HCT116 (cell line): Measurements from ENCODE around the gene SERPINB6. TPM values are rescaled to one million over a fixed set of nuclear protein-coding genes. Genes with fewer than 3 reads are reported as not detected.

Source experiments
- ATAC-seq: fragments of 200-7000 bp; cut with Tn5 transposase; 2 replicates; pipeline ENCODE4 v1.9.1; 2020; ENCODE audit warnings: mild to moderate bottlenecking, moderate library complexity
- BruUV-seq: library from RNA; stranded (reverse); fragments of 400-500 nt; replicated peaks from 2 replicates; lab custom pipeline; 2021; lab: Mats Ljungman, UMichigan
- CTCF ChIA-PET: fragments of 300-600 bp; sonication (Branson Sonifier 250); formaldehyde crosslinking; loops from one replicate; lab custom pipeline; 2021; ENCODE audit warnings: antibody characterized with exemption; lab: Charles Lee
- POLR2A ChIA-PET: fragments of 300-600, 350-600 bp; sonication (Branson Sonifier 250); formaldehyde crosslinking; loops from one replicate; lab custom pipeline; 2021; ENCODE audit warnings: antibody characterized with exemption; lab: Charles Lee
- RAD21 ChIA-PET, 2 experiments: fragments of 300-600 bp; sonication (Branson Sonifier 250); formaldehyde crosslinking; loops; one replicate each; lab custom pipeline; 2023; ENCODE audit warnings: low total read pairs in 2 of 2; ENCODE audit not compliant: uncharacterized antibody in 2 of 2, unreplicated experiment in 2 of 2, low non-redundant PET in 1 of 2; lab: Charles Lee
- DNase-seq: peaks from one replicate; pipeline ENCODE4 v3.0.0-alpha.2; 2010; ENCODE audit warnings: low read depth, low spot score
- H2AFZ ChIP-seq: fragments of 200-600 bp; shearing (Covaris generic), sonication (generic); 2 replicates; pipeline ENCODE4 v1.6.1; 2017; ENCODE audit warnings: low read depth, mixed run types, mixed read lengths, antibody characterized with exemption, low read length; ENCODE audit not compliant: poor library complexity, severe bottlenecking
- H3K27ac ChIP-seq: 2 replicates; pipeline ENCODE4 v1.5.1; 2012; ENCODE audit warnings: low read depth, low read length
- H3K27me3 ChIP-seq: fragments of 200-600 bp; sonication (generic); 2 replicates; pipeline ENCODE4 v1.6.1; 2016; ENCODE audit warnings: mixed run types, low read length, mixed read lengths; ENCODE audit not compliant: insufficient read depth
- H3K36me3 ChIP-seq, 2 experiments: fragments of 200-500 bp in 1 of 2; fragments of 200-600 bp in 1 of 2; sonication (Bioruptor generic) in 1 of 2; sonication (generic) in 1 of 2; 2 replicates each; pipeline versions ENCODE4 v1.5.1 to v1.6.1; 2014 to 2016; ENCODE audit warnings: low read length in 2 of 2, inconsistent platforms in 1 of 2, mixed read lengths in 1 of 2, mixed run types in 1 of 2; ENCODE audit not compliant: insufficient read depth in 2 of 2, control insufficient read depth in 1 of 2
- H3K4me1 ChIP-seq, 2 experiments: fragments of 200-600 bp in 1 of 2; sonication (generic) in 1 of 2; 2 replicates each; pipeline versions ENCODE4 v1.5.1 to v1.6.1; 2012 to 2017; ENCODE audit warnings: low read length in 2 of 2, inconsistent platforms in 1 of 2, mild to moderate bottlenecking in 1 of 2, mixed read lengths in 1 of 2, mixed run types in 1 of 2, moderate library complexity in 1 of 2; ENCODE audit not compliant: insufficient read depth in 2 of 2, control insufficient read depth in 1 of 2
- H3K4me2 ChIP-seq: fragments of 200-600 bp; sonication (generic); 2 replicates; pipeline ENCODE4 v1.6.1; 2017; ENCODE audit warnings: mixed run types, low read length, mixed read lengths
- H3K4me3 ChIP-seq, 2 experiments: fragments of 200-600 bp in 1 of 2; sonication (generic) in 1 of 2; replicated peaks in 1 of 2; 2 replicates each; pipeline ENCODE4 v1.5.1; 2011 to 2016; ENCODE audit warnings: low read length in 2 of 2, control low read depth in 1 of 2, low read depth in 1 of 2, mild to moderate bottlenecking in 1 of 2, mixed read lengths in 1 of 2, mixed run types in 1 of 2
- H3K79me2 ChIP-seq: fragments of 200-600 bp; sonication (generic); 2 replicates; pipeline ENCODE4 v1.6.1; 2017; ENCODE audit warnings: mild to moderate bottlenecking, mixed run types, low read length, moderate library complexity, mixed read lengths; ENCODE audit not compliant: insufficient read depth
- H3K9ac ChIP-seq: fragments of 200-600 bp; sonication (generic); 2 replicates; pipeline ENCODE4 v1.6.1; 2016; ENCODE audit warnings: low read length, mixed read lengths
- H3K9me2 ChIP-seq: fragments of 200-600 bp; sonication (generic), shearing (Covaris generic); 2 replicates; pipeline ENCODE4 v1.6.1; 2017; ENCODE audit warnings: mixed run types, mild to moderate bottlenecking, moderate library complexity; ENCODE audit not compliant: insufficient read depth
- H3K9me3 ChIP-seq, 2 experiments: fragments of 200-500 bp in 1 of 2; fragments of 200-600 bp in 1 of 2; sonication (Bioruptor generic) in 1 of 2; sonication (generic) in 1 of 2; 2 replicates each; pipeline ENCODE4 v1.6.1; 2014 to 2017; ENCODE audit warnings: low read length in 2 of 2, mixed read lengths in 2 of 2, inconsistent platforms in 1 of 2, low read depth in 1 of 2, mild to moderate bottlenecking in 1 of 2, mixed run types in 1 of 2, moderate library complexity in 1 of 2; ENCODE audit not compliant: control insufficient read depth in 1 of 2, insufficient read depth in 1 of 2
- H4K20me1 ChIP-seq: fragments of 200-600 bp; sonication (generic), shearing (Covaris generic); 2 replicates; pipeline ENCODE4 v1.6.1; 2017; ENCODE audit warnings: mixed run types, mild to moderate bottlenecking, moderate library complexity; ENCODE audit not compliant: insufficient read depth
- ATF3 ChIP-seq: IDR thresholded peaks from 2 replicates; pipeline ENCODE4 v1.6.1; 2012
- CBX3 ChIP-seq: IDR thresholded peaks from 2 replicates; pipeline ENCODE4 v1.6.1; 2012; ENCODE audit warnings: low read depth
- CEBPB ChIP-seq: IDR thresholded peaks from 2 replicates; pipeline ENCODE4 v1.6.1; 2012; ENCODE audit warnings: low read depth
- CTCF ChIP-seq, 3 experiments: fragments of 200-600 bp in 1 of 3; sonication (generic) in 1 of 3; IDR thresholded peaks in 2 of 3; conservative IDR thresholded peaks in 1 of 3; 2 replicates each; pipeline ENCODE4 v1.5.1; 2012 to 2017; ENCODE audit warnings: low read depth in 2 of 3, low read length in 2 of 3, antibody characterized with exemption in 1 of 3, borderline replicate concordance in 1 of 3, control low read depth in 1 of 3, mild to moderate bottlenecking in 1 of 3, mixed read lengths in 1 of 3, mixed run types in 1 of 3, moderate library complexity in 1 of 3; ENCODE audit not compliant: insufficient read depth in 1 of 3
- EGR1 ChIP-seq: IDR thresholded peaks from 2 replicates; pipeline ENCODE4 v1.6.1; 2012; ENCODE audit warnings: low read depth
- ELF1 ChIP-seq: IDR thresholded peaks from 2 replicates; pipeline ENCODE4 v1.6.1; 2012; ENCODE audit warnings: low read depth, borderline replicate concordance
- EZH2 ChIP-seq: fragments of 200-600 bp; sonication (generic); IDR thresholded peaks from 2 replicates; pipeline ENCODE4 v1.6.1; 2017; ENCODE audit warnings: antibody characterized with exemption, mixed run types
- EZH2phosphoT487 ChIP-seq: fragments of 200-600 bp; IDR thresholded peaks from 2 replicates; pipeline ENCODE4 v1.6.1; 2018; ENCODE audit warnings: antibody characterized with exemption, borderline replicate concordance
- FOSL1 ChIP-seq: IDR thresholded peaks from 2 replicates; pipeline ENCODE4 v1.6.1; 2012; ENCODE audit warnings: low read depth
- MAX ChIP-seq: IDR thresholded peaks from 2 replicates; pipeline ENCODE4 v1.6.1; 2012
- POLR2A ChIP-seq: IDR thresholded peaks from 2 replicates; pipeline ENCODE4 v1.7.0; 2011; ENCODE audit warnings: borderline replicate concordance; ENCODE audit not compliant: insufficient read depth, insufficient read length; ENCODE audit errors: extremely low read depth
- POLR2AphosphoS5 ChIP-seq: IDR thresholded peaks from 2 replicates; pipeline ENCODE4 v1.6.1; 2011; ENCODE audit warnings: mild to moderate bottlenecking, low read depth, low read length, moderate library complexity
- RAD21 ChIP-seq: IDR thresholded peaks from 2 replicates; pipeline ENCODE4 v1.6.1; 2012; ENCODE audit warnings: low read depth, mild to moderate bottlenecking
- REST ChIP-seq: IDR thresholded peaks from 2 replicates; pipeline ENCODE4 v1.6.1; 2012; ENCODE audit warnings: low read depth
- SIN3A ChIP-seq: IDR thresholded peaks from 2 replicates; pipeline ENCODE4 v1.6.1; 2012; ENCODE audit warnings: low read depth
- SP1 ChIP-seq: IDR thresholded peaks from 2 replicates; pipeline ENCODE4 v1.6.1; 2012; ENCODE audit warnings: low read depth
- SRF ChIP-seq: IDR thresholded peaks from 2 replicates; pipeline ENCODE4 v1.6.1; 2012; ENCODE audit warnings: low read depth
- TCF7L2 ChIP-seq: IDR thresholded peaks from 2 replicates; pipeline ENCODE4 v1.7.0; 2011; ENCODE audit warnings: borderline replicate concordance, inconsistent platforms; ENCODE audit not compliant: insufficient read depth, insufficient read length; ENCODE audit errors: extremely low read depth
- ZFX ChIP-seq: fragments of 450-650 bp; IDR thresholded peaks from 2 replicates; pipeline ENCODE4 v1.6.1; 2017
- ZNF274 ChIP-seq: fragments of 200-500 bp; sonication (Bioruptor generic); IDR thresholded peaks from 2 replicates; pipeline ENCODE4 v1.6.1; 2014; ENCODE audit warnings: mild to moderate bottlenecking, low read depth, low read length, inconsistent platforms
- intact Hi-C: fragments of 100-400 bp; cut with micrococcal nuclease; formaldehyde crosslinking; loops from 2 replicates; pipeline ENCODE4 v1.10.0; 2022
- total RNA-seq: library from RNA; stranded (reverse); gene quantifications from one replicate; pipeline ENCODE4 v1.2.1, GENCODE V29; 2021; ENCODE audit not compliant: unreplicated experiment

Gene SERPINB6
- total RNA-seq, 1 experiment from 2014 or later = 103 TPM

- H2AFZ ChIP-seq = no peak overlapping the region
- no peaks in the 10 kb centered on the region for H4K20me1 ChIP-seq
- ChIA-PET RAD21 (interaction anchor here (0.8 to 1.1 kb wide), 3 partner anchors 13 to 62 kb away, joined by 3 to 6 read pairs (median 5); no protein-coding TSS in a partner anchor), POLR2A (interaction anchor here (0.7 to 3.6 kb wide), 12 partner anchors 10 to 160 kb away, joined by 3 to 21 read pairs (median 6); partner anchors contain the start of gene SERPINB1), CTCF (interaction anchor here (0.8 to 2.3 kb wide), 13 partner anchors 13 to 303 kb away, joined by 3 to 17 read pairs (median 5); partner anchors contain the start of gene WRNIP1)
- peak overlapping the region; percentile 79 for H3K4me2 ChIP-seq
- no peaks in the 10 kb centered on the region for H3K9me2 ChIP-seq
- BruUV-seq = no TSS peak
- peak; percentile 10 for ATAC-seq
- no peaks in the 10 kb centered on the region for H3K9me3 ChIP-seq
- peaks cover 39% of the 10 kb centered on the region for H3K79me2 ChIP-seq
- H3K36me3 ChIP-seq = peaks cover 2 to 21% of the 10 kb centered on the region in 2 experiments
- H3K4me1 ChIP-seq = peaks cover 18 to 26% of the 10 kb centered on the region in 2 experiments
- no peak overlapping the region; a peak in 1 of 4 replicates for H3K4me3 ChIP-seq
- intact Hi-C loops = loop anchor here (2.0 kb wide), 1 partner anchor 23 kb away; no protein-coding TSS in a partner anchor
- H3K27ac ChIP-seq = peak overlapping the region; percentile 81; the same call in 1 of the 2 replicates
- DNase-seq = peak; percentile 71
- H3K9ac ChIP-seq = peak overlapping the region; percentile 91
- no peaks in the 10 kb centered on the region for H3K27me3 ChIP-seq
- TF ChIP-seq REST = no peak
- TF ChIP-seq TCF7L2 = no peak
- TF ChIP-seq FOSL1 = peak; percentile 40
- peak; percentile 64 for TF ChIP-seq RAD21
- TF ChIP-seq ZNF274 = no peak
- peak; percentile 76 for TF ChIP-seq CBX3
- TF ChIP-seq ZFX = no peak
- TF ChIP-seq ELF1 = no peak
- no peak for TF ChIP-seq POLR2A
- peak; percentile 58 for TF ChIP-seq CEBPB
- no peak for TF ChIP-seq SRF
- no peak for TF ChIP-seq EZH2phosphoT487
- TF ChIP-seq EZH2 = no peak
- no peak for TF ChIP-seq ATF3
- peak; percentile 43; the same call in 1 of the 2 replicates for TF ChIP-seq POLR2AphosphoS5
- peak; percentile 53 for TF ChIP-seq SP1
- TF ChIP-seq CTCF (IDR thresholded peaks at IDR 0.05 in 2 of 3, conservative IDR thresholded peaks at IDR 0.05 in 1 of 3; ENCODE audit: borderline replicate concordance in 1 of 3, insufficient read depth in 1 of 3, low read depth in 2 of 3, low read length in 2 of 3) = peak; percentile 63 to 75 (median 66)
- TF ChIP-seq SIN3A = peak; percentile 72; the same call in 1 of the 2 replicates
- no peak for TF ChIP-seq EGR1
- TF ChIP-seq MAX = peak; percentile 87
These were observed 30.5 kb upstream of the SERPINB6 start for GRCh38 chr6:3001773-3002293.
